Right hindlimb (tissue), 1 donor: ENCODE measurements around the gene RNF227.
"Not testable (repeated sequence)": the region's sequence is repeated elsewhere in the genome, so short reads cannot be mapped to it uniquely, and the experiment has no call there.

Experiments
- DNase-seq: peaks from one replicate; pipeline ENCODE4 v3.0.0-alpha.2; 2018

The RNF227 gene

GRCh38 chr17:7887482-7888183 is 28.5 kb downstream of the RNF227 start:
- DNase-seq: peak; percentile 98

DNA sequence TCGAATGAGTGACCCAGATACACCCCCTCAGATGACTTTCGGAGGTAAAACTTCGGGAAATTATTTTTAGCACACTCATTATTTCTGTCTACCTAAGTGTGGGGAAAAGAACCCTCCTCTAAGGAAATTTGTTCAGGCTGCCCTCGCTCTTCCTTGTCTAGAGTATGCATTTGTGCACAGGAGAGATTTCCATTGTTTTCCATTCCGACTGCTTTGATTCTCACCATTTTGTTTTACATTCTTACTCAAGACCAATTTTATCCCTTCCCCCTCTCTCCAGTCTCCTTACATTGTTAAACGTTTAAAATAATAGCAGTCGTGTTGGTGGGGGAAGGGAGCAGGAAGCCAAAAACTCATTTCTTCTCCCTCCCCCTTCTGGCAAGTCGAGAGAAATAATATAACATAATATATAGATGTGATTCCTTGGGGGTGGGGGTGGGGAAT is 29.0 kb downstream of the RNF227 start:
- DNase-seq: no peak

DNA sequence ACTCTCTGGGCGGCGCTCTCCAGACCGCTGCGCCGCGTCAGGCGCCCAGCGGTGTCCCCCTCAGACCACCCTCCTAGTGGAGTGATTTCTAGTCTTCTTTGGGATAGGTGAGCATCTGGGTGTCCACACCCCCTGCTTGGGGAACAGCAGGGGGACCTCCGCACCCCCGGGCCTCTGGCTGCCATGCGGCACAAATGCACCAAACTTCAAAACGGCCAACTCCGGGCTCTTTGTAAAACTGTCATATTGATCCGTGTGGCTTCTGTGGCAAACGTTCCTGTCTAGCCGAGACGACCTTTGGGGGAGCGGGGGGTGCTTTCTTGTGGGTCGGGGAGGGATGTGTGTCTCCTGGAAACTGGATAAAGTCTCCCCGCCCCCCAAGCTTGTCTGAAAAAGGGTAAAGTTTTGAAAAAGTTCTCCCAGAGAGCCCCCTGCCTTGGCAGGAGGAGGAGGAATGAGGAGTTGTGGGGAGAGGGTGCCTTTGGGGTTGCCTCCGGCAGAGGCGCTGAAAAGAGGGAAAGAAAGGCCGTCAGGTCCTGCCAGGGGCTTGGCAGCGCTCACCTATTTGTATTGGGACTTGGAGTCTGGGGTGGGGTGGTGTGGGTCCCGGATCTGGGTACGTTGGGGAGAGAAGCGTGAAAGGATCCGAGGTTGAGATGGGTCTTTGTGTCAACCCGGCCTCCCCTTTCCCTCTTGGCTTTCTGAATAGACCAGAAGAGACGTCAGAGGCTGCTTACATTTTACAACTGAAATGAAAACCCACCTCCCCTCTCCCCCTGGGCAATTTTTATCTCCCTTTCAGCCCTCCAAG is 29.7 kb downstream of the RNF227 start:
- peak; percentile 66 for DNase-seq

GRCh38 chr17:7885367-7886226 is 30.5 kb downstream of the RNF227 start:
- peak; percentile 75 for DNase-seq

DNA sequence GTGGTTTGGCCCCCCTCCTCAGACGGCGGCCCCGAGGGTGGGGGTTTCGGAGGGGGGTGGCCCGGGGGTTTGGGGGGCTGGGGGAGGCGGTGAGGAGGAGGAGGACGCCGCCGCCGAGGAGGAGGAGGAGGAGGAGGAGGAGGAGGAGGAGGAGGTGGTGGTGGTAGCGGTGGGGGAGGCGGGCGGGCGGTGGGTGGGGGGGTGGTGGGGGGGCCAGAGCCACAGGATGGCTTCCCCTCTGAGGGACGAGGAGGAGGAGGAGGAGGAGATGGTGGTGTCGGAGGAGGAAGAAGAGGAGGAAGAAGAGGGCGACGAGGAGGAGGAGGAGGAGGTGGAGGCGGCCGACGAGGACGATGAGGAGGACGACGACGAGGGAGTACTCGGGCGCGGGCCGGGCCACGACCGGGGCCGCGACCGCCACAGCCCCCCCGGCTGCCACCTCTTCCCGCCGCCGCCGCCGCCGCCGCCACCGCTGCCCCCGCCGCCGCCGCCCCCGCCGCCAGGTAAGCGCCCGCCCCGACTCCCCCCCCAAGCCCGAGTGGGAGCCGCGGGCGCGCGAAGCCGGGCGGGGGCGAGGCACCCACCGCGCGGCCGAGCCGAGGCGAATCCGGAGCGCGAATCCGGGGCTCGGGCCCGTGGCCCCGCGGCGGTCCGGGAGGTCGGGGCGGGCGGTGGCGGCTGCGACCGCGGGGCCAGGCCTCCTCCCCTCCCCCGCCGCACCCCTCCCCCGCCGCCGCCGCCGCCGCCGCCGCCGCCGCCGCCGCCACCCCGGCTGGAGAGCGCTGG is 31.3 kb downstream of the RNF227 start:
- peak; percentile 56 for DNase-seq

GRCh38 chr17:7883781-7884386 is 32.2 kb downstream of the RNF227 start:
- DNase-seq: peak; percentile 45

GRCh38 chr17:7882629-7883028 is 33.5 kb downstream of the RNF227 start:
- no peak for DNase-seq

- DNase-seq: no peak
Observed at GRCh38 chr17:7882068-7882467, 34.0 kb downstream of the RNF227 start.

GRCh38 chr17:7881276-7882054 is 34.6 kb downstream of the RNF227 start:
- peak; percentile 61 for DNase-seq

DNA sequence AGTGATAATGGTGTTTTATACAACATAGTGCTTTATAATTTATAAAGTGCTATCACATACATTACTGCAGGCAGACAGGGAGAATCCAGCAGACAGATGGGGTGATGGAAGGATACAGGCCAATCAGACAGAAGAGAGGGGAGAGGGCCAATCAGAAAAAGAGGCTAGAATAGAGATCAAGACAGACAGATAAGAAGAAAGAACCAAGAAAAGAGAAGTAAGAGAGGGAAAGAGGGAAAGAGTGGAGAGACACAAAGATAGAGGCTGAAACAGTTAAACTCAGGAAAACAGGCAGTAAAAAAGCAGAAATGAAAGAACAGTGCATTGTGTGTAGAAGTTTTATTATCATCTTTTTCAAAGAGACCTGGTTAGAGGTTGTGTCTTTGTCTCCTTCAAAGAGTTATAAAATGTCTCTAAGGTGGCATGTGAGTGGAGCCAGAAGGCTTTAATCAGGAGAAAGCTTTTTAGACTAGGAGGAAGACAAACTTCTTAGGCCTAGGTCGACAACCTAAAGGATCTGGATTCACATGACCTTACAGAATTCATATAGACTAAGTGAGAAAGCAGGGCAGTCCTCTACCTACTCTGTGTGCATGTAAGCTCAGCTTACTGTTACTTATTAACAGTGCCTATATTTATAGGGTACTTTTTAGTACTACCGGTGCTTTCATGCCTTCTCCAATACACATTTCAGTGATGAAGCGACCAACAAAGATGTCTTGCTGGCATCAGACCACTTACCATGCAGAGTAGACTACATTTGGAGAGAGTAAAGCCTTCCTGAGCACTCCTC is 35.8 kb downstream of the RNF227 start:
- DNase-seq: no peak

DNA sequence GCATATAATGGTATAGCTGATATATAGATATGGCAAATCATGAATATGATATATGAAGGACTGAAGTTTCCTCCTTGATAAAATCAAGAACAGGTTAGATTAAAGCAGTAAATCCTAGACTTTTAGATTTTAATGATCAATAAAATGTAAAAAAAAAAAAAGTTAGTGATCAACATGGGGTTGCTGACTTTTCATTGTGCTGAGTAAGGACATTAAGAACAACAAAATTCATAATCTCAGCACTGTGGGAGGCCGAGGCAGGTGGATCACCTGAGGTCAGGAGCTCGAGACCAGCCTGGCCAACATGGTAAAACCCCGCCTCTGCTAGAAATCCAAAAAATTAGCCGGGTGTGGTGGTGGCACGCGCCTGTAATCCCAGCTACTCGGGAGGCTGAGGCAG is 37.9 kb downstream of the RNF227 start:
- DNase-seq: no peak

DNA sequence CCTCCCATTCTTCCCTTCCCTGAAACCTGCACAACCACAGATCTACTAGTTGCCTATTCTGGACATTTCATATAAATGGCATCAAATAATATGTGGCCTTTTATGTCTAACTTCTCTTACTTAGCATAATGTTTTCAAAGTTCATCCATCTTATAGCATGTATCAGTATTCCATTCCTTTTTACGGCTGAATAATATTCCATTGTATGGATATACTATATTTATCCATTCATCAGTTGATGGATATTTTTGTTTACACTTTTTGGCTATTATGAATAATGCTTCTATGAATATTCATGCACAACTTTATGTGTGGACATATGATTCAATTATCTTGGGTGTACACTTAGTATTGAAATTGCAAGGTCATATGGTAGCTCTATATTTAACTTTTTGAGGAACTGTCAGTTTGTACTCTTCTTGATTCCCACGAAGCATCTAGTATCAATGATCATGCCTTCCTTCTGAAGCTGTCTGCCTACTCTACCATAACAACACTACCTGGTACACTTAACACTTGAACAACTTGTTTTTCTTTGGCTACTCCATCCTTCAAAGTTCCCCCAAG is 40.2 kb downstream of the RNF227 start:
- no peak for DNase-seq

DNA sequence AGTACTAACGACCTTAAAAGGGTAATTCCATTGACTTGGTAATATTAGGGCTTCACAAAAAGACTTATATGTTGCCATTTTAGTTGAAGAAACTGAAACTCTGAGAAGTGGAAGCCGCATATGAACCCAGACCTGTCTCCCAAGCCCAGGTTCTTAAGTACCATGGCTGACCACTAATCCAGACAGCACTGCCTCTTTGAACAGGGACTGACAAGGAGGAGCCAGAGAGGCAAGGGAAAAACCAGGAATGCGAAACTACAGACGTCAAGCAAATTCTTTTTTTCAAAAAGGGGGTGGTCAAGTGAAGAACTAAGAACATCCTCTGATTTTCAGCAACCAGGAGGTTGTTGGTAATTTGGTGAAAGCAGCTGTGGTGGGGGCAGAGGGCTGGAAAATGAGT is 43.0 kb downstream of the RNF227 start:
- no peak for DNase-seq

- DNase-seq: no peak
Observed at GRCh38 chr17:7867881-7868329, 48.2 kb downstream of the RNF227 start.

- no peak for DNase-seq
Observed at GRCh38 chr17:7864995-7865650, 51.0 kb downstream of the RNF227 start.

- not testable (repeated sequence) for DNase-seq
Observed at GRCh38 chr17:7864384-7864783, 51.7 kb downstream of the RNF227 start.
